ENCODE data around the gene PRR33.

DNA sequence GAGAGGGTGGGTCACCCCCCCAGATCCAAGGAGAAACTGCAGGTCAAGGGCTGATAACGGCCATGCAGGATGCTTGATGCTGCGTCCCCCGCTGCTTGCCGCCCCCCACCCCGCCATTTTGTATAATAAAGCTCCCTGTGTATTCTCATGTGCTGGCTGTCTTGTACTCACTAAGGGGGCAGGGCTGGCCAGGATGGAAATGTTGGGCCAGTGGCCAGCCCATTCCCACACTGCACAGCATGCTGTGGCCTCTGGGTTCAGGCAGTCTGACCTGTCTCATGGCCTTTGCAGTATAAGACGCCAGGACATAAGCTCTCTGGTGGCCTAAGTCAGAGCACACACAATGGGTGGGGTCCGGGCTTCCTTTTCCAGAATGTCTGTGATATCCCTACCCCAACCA lies 421 bp upstream of the PRR33 start:
- TF ChIP-seq, protein P1, sequence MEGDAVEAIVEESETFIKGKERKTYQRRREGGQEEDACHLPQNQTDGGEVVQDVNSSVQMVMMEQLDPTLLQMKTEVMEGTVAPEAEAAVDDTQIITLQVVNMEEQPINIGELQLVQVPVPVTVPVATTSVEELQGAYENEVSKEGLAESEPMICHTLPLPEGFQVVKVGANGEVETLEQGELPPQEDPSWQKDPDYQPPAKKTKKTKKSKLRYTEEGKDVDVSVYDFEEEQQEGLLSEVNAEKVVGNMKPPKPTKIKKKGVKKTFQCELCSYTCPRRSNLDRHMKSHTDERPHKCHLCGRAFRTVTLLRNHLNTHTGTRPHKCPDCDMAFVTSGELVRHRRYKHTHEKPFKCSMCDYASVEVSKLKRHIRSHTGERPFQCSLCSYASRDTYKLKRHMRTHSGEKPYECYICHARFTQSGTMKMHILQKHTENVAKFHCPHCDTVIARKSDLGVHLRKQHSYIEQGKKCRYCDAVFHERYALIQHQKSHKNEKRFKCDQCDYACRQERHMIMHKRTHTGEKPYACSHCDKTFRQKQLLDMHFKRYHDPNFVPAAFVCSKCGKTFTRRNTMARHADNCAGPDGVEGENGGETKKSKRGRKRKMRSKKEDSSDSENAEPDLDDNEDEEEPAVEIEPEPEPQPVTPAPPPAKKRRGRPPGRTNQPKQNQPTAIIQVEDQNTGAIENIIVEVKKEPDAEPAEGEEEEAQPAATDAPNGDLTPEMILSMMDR (IDR thresholded peaks at IDR 0.05), result no peak
- no peak for TF ChIP-seq POLR2A (IDR thresholded peaks at IDR 0.05)
